Ishikawa (cell line): ENCODE measurements around the gene CARD18.

Experiments used
- CEBPB ChIP-seq: IDR thresholded peaks from 2 replicates; pipeline ENCODE4 v1.6.1; 2012
- CREB1 ChIP-seq: IDR thresholded peaks from 2 replicates; pipeline ENCODE4 v1.6.1; 2012; ENCODE audit warnings: low read depth
- EGR1 ChIP-seq: IDR thresholded peaks from 2 replicates; pipeline ENCODE4 v1.6.1; 2012
- EP300 ChIP-seq: IDR thresholded peaks from 2 replicates; pipeline ENCODE4 v1.6.1; 2012; ENCODE audit warnings: borderline replicate concordance
- FOXM1 ChIP-seq: IDR thresholded peaks from 2 replicates; pipeline ENCODE4 v1.6.1; 2012; ENCODE audit warnings: low read depth, borderline replicate concordance
- MAX ChIP-seq: IDR thresholded peaks from 2 replicates; pipeline ENCODE4 v1.6.1; 2012
- NFIC ChIP-seq: IDR thresholded peaks from 2 replicates; pipeline ENCODE4 v1.6.1; 2012
- RAD21 ChIP-seq: IDR thresholded peaks from 2 replicates; pipeline ENCODE4 v1.6.1; 2012; ENCODE audit warnings: low read depth
- TAF1 ChIP-seq: IDR thresholded peaks from 2 replicates; pipeline ENCODE4 v1.6.1; 2012; ENCODE audit warnings: low read depth, mild to moderate bottlenecking
- TCF12 ChIP-seq: IDR thresholded peaks from 2 replicates; pipeline ENCODE4 v1.6.1; 2012; ENCODE audit warnings: low read depth
- TEAD4 ChIP-seq: IDR thresholded peaks from 2 replicates; pipeline ENCODE4 v1.6.1; 2012
- USF1 ChIP-seq: IDR thresholded peaks from 2 replicates; pipeline ENCODE4 v1.6.1; 2012
- YY1 ChIP-seq: IDR thresholded peaks from 2 replicates; pipeline ENCODE4 v1.6.1; 2012; ENCODE audit warnings: low read depth
- ZBTB7A ChIP-seq: IDR thresholded peaks from 2 replicates; pipeline ENCODE4 v1.6.1; 2012; ENCODE audit warnings: low read depth
- TF ChIP-seq, protein P1 (sequence below): IDR thresholded peaks from 2 replicates; pipeline ENCODE4 v1.6.1; 2012; ENCODE audit warnings: low read depth, mild to moderate bottlenecking

Gene CARD18

GRCh38 chr11:105111145-105111944 is 28.2 kb downstream of the CARD18 start:
- TF ChIP-seq TEAD4 (no peak), MAX (no peak), TCF12 (no peak), EGR1 (no peak), FOXM1 (no peak)
- TF ChIP-seq, protein P1, sequence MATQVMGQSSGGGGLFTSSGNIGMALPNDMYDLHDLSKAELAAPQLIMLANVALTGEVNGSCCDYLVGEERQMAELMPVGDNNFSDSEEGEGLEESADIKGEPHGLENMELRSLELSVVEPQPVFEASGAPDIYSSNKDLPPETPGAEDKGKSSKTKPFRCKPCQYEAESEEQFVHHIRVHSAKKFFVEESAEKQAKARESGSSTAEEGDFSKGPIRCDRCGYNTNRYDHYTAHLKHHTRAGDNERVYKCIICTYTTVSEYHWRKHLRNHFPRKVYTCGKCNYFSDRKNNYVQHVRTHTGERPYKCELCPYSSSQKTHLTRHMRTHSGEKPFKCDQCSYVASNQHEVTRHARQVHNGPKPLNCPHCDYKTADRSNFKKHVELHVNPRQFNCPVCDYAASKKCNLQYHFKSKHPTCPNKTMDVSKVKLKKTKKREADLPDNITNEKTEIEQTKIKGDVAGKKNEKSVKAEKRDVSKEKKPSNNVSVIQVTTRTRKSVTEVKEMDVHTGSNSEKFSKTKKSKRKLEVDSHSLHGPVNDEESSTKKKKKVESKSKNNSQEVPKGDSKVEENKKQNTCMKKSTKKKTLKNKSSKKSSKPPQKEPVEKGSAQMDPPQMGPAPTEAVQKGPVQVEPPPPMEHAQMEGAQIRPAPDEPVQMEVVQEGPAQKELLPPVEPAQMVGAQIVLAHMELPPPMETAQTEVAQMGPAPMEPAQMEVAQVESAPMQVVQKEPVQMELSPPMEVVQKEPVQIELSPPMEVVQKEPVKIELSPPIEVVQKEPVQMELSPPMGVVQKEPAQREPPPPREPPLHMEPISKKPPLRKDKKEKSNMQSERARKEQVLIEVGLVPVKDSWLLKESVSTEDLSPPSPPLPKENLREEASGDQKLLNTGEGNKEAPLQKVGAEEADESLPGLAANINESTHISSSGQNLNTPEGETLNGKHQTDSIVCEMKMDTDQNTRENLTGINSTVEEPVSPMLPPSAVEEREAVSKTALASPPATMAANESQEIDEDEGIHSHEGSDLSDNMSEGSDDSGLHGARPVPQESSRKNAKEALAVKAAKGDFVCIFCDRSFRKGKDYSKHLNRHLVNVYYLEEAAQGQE: no peak

GRCh38 chr11:105110688-105111030 is 28.9 kb downstream of the CARD18 start:
- no peak for TF ChIP-seq MAX
- TF ChIP-seq EP300: no peak
- TF ChIP-seq, protein P1: no peak
- no peak for TF ChIP-seq CREB1
- no peak for TF ChIP-seq USF1
- no peak for TF ChIP-seq TCF12
- no peak for TF ChIP-seq CEBPB
- no peak for TF ChIP-seq YY1
- TF ChIP-seq TAF1: no peak

GRCh38 chr11:105109855-105110687 is 29.5 kb downstream of the CARD18 start:
- TF ChIP-seq, protein P1: no peak
- TF ChIP-seq TCF12 (no peak), CREB1 (no peak), CEBPB (no peak), FOXM1 (no peak), TEAD4 (no peak), EP300 (no peak), YY1 (no peak), USF1 (no peak), MAX (no peak), ZBTB7A (no peak), EGR1 (no peak)

DNA sequence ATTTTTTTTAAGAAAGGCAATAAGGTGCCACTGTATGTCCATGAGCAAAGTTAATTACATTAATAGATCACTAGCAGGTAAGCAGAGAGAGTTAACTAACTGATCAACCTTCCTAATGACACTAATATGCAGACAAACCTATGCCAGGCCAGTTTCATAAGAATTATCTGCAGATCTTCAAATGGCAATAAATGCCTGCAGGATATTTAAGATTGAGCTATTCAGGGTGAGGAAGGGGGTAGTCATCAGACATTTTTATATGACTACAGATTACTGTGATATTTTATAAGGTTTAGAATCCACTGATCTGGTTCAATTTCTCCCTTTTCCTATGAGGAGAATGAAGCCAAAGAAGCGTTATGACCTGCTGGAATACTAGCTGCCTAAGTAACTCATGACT is 30.2 kb downstream of the CARD18 start:
- TF ChIP-seq TAF1 (no peak), RAD21 (no peak), TEAD4 (no peak), NFIC (no peak)
- TF ChIP-seq, protein P1: no peak
